CD1c-positive myeloid dendritic cell (primary cell): Measurements from ENCODE around the gene DSCAM.

Experiments
- DNase-seq: peaks from one replicate; pipeline ENCODE4 v3.0.0-alpha.2; 2016; ENCODE audit errors: extremely low spot score

Gene DSCAM

GRCh38 chr21:40658311-40658710 is 188.6 kb downstream of the DSCAM start:
- no peak for DNase-seq

GRCh38 chr21:40652436-40652835 is 194.5 kb downstream of the DSCAM start:
- no peak for DNase-seq

GRCh38 chr21:40647706-40648105 is 199.3 kb downstream of the DSCAM start:
- DNase-seq: no peak

GRCh38 chr21:40646651-40647050 is 200.3 kb downstream of the DSCAM start:
- no peak for DNase-seq

GRCh38 chr21:40641042-40641441 is 205.9 kb downstream of the DSCAM start:
- DNase-seq: no peak

- DNase-seq: no peak
Observed at GRCh38 chr21:40640266-40640789, 206.6 kb downstream of the DSCAM start.

- no peak for DNase-seq
Observed at GRCh38 chr21:40639616-40640194, 207.3 kb downstream of the DSCAM start.

GRCh38 chr21:40638466-40639251 is 208.3 kb downstream of the DSCAM start:
- DNase-seq: no peak

- no peak for DNase-seq
Observed at GRCh38 chr21:40636026-40636425, 210.9 kb downstream of the DSCAM start.

- DNase-seq: no peak
Observed at GRCh38 chr21:40635391-40635790, 211.6 kb downstream of the DSCAM start.

- DNase-seq: no peak
Observed at GRCh38 chr21:40634141-40634540, 212.8 kb downstream of the DSCAM start.

GRCh38 chr21:40633048-40633447 is 213.9 kb downstream of the DSCAM start:
- no peak for DNase-seq

- DNase-seq: no peak
Observed at GRCh38 chr21:40631211-40631610, 215.7 kb downstream of the DSCAM start.

- no peak for DNase-seq
Observed at GRCh38 chr21:40625991-40626390, 221.0 kb downstream of the DSCAM start.

GRCh38 chr21:40623528-40623927 is 223.4 kb downstream of the DSCAM start:
- no peak for DNase-seq

GRCh38 chr21:40622531-40622930 is 224.4 kb downstream of the DSCAM start:
- DNase-seq: no peak

GRCh38 chr21:40620386-40621145 is 226.4 kb downstream of the DSCAM start:
- DNase-seq: no peak

GRCh38 chr21:40618191-40618973 is 228.6 kb downstream of the DSCAM start:
- no peak for DNase-seq

GRCh38 chr21:40616377-40616704 is 230.6 kb downstream of the DSCAM start:
- no peak for DNase-seq

- no peak for DNase-seq
Observed at GRCh38 chr21:40615505-40616376, 231.2 kb downstream of the DSCAM start.

GRCh38 chr21:40613546-40614030 is 233.4 kb downstream of the DSCAM start:
- no peak for DNase-seq
